Measurements from ENCODE around the gene SWT1. TPM values are rescaled to one million over a fixed set of nuclear protein-coding genes. Genes with fewer than 3 reads are reported as not detected.

SWT1 gene
- total RNA-seq, 1 donor from 2014 or later = 5.5 TPM

DNA sequence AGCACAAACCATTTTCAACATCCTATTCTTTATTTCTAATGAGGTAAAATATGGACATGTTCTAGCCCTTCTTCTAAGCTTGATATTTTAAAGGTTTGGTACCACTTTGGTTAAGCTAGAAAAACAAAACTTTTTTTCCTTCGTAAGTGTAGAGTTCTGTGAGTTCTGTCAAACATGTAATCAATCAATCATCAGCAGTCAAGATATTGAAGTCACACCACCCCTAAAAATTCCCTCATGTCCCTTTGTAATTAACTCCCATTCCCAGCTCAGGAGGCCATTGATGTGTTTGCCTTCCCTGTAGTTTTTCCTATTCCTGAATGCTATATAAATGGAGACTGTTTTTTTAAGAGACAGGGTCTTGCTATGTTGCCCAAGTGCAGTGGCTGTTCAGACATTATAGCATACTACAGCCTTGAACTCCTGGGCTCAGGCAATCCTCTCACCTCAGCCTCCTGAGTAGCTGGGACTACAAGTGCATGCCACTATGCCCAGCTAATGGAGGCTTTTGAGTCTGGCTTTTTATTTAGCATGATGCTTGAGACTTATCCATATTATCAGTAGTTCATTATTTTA is 137.1 kb downstream of the SWT1 start:
- DNase-seq (no peak), ATAC-seq (ENCODE audit: low read depth) (no peak)
- Mint-ChIP-seq H3K27me3 (no peaks in the 10 kb centered on the region), H3K27ac (no peak overlapping the region), H3K4me3 (no peak overlapping the region), H3K9me3 (peaks cover 6% of the 10 kb centered on the region), H3K4me1 (peaks cover 26% of the 10 kb centered on the region), H3K36me3 (ENCODE audit: low read depth) (peaks cover 46% of the 10 kb centered on the region)
- intact Hi-C loops (cut with micrococcal nuclease) = loop anchor here (2.0 kb wide), 1 partner anchor 21 kb away; no protein-coding TSS in a partner anchor
- CTCF ChIA-PET = no interaction called here
- POLR2A ChIA-PET = interaction anchor here (2.1 kb wide), 1 partner anchor 23 kb away, joined by 6 read pairs; the partner anchor contains the start of gene IVNS1ABP
- TF ChIP-seq, protein P1, sequence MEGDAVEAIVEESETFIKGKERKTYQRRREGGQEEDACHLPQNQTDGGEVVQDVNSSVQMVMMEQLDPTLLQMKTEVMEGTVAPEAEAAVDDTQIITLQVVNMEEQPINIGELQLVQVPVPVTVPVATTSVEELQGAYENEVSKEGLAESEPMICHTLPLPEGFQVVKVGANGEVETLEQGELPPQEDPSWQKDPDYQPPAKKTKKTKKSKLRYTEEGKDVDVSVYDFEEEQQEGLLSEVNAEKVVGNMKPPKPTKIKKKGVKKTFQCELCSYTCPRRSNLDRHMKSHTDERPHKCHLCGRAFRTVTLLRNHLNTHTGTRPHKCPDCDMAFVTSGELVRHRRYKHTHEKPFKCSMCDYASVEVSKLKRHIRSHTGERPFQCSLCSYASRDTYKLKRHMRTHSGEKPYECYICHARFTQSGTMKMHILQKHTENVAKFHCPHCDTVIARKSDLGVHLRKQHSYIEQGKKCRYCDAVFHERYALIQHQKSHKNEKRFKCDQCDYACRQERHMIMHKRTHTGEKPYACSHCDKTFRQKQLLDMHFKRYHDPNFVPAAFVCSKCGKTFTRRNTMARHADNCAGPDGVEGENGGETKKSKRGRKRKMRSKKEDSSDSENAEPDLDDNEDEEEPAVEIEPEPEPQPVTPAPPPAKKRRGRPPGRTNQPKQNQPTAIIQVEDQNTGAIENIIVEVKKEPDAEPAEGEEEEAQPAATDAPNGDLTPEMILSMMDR (IDR thresholded peaks at IDR 0.05) = no peak

DNA sequence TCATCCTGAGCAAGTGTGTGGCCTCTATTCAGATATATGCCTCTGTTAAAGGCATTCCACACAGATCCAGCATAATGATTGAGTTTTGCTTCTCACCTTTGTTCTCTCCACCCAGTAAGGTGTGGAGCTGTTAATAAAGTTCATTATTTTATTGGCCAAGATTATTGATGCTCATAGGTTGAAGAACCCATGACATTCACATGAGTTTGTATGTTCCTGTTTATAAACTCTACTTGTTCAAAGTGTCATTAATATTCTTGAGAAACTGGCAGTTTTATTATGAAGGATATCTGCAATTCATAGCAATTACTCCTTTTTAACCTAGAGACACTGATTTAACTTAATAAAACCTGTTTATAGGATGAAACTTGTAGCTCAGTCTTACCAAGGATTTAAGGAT is 138.1 kb downstream of the SWT1 start:
- no peak overlapping the region for H3K27ac Mint-ChIP-seq
- ChIA-PET CTCF (interaction anchor here (0.7 kb wide), 1 partner anchor 386 kb away, joined by 3 read pairs; no protein-coding TSS in a partner anchor), POLR2A (no interaction called here)
- TF ChIP-seq, protein P1 (IDR thresholded peaks at IDR 0.05) = no peak
- H3K36me3 Mint-ChIP-seq (ENCODE audit: low read depth) = peaks cover 54% of the 10 kb centered on the region
- H3K4me3 Mint-ChIP-seq = no peak overlapping the region
- intact Hi-C loops (cut with micrococcal nuclease) = loop anchor here (2.0 kb wide), 1 partner anchor 20 kb away; no protein-coding TSS in a partner anchor
- H3K4me1 Mint-ChIP-seq = peaks cover 24% of the 10 kb centered on the region
- DNase-seq (no peak), ATAC-seq (ENCODE audit: low read depth) (no peak)
- H3K9me3 Mint-ChIP-seq = no peaks in the 10 kb centered on the region
- H3K27me3 Mint-ChIP-seq = no peaks in the 10 kb centered on the region

DNA sequence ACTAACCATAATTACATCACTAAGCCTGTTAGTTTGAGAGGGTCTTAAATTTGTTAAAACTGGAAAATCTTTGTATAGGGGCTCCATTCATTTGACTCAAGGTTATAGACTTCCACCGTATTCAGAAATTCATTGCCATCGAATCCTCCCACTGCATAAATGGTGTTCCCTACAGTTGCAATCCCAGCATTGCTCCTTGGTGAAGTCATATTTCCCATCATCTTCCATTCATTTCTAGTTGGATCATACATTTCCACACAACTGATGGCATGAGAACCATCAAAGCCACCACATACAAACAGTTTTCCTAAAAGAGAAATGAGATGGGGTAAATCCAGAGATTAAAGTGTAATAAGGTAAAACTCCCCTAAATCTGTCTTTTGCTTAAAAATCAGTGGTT is 141.0 kb downstream of the SWT1 start:
- H3K4me3 Mint-ChIP-seq = no peak overlapping the region
- DNase-seq (no peak), ATAC-seq (ENCODE audit: low read depth) (no peak)
- H3K27ac Mint-ChIP-seq = no peak overlapping the region
- CTCF ChIA-PET = no interaction called here
- no peaks in the 10 kb centered on the region for H3K27me3 Mint-ChIP-seq
- peaks cover 76% of the 10 kb centered on the region for H3K36me3 Mint-ChIP-seq (ENCODE audit: low read depth)
- POLR2A ChIA-PET = no interaction called here
- TF ChIP-seq, protein P1 (IDR thresholded peaks at IDR 0.05) = no peak
- peaks cover 2% of the 10 kb centered on the region for H3K4me1 Mint-ChIP-seq
- H3K9me3 Mint-ChIP-seq = no peaks in the 10 kb centered on the region
- intact Hi-C loops (cut with micrococcal nuclease) = no loop called here

DNA sequence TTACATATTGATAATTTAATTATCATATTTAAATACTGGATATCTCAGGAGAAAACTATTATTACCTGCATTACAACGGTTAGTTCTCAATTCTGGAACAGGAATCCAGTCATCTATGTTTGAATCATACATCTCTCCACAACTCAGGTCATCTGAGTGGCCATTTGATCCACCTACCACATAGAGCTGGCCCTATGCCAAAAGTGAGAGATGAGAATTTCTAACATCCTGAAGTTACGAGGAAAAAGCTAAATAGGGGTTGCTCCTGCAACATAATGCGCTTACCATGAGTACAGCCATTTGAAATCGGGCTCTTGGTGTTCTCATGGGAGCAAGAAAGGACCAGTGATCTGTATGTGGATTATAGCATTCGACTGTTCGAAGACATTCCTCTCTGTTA is 143.2 kb downstream of the SWT1 start:
- H3K9me3 Mint-ChIP-seq = no peaks in the 10 kb centered on the region
- H3K27me3 Mint-ChIP-seq = no peaks in the 10 kb centered on the region
- ATAC-seq (ENCODE audit: low read depth) (no peak), DNase-seq (no peak)
- CTCF ChIA-PET = interaction anchor here (1.2 to 1.3 kb wide), 2 partner anchors 259 to 370 kb away, joined by 3 to 5 read pairs; no protein-coding TSS in a partner anchor
- peaks cover 84% of the 10 kb centered on the region for H3K36me3 Mint-ChIP-seq (ENCODE audit: low read depth)
- intact Hi-C loops (cut with micrococcal nuclease) = loop anchor here (10.0 kb wide), 1 partner anchor 1035 kb away; no protein-coding TSS in a partner anchor
- TF ChIP-seq, protein P1 (IDR thresholded peaks at IDR 0.05) = no peak
- POLR2A ChIA-PET = interaction anchor here (0.7 kb wide), 1 partner anchor 25 kb away, joined by 3 read pairs; no protein-coding TSS in a partner anchor
- H3K4me1 Mint-ChIP-seq = no peaks in the 10 kb centered on the region
- no peak overlapping the region for H3K4me3 Mint-ChIP-seq
- no peak overlapping the region for H3K27ac Mint-ChIP-seq

DNA sequence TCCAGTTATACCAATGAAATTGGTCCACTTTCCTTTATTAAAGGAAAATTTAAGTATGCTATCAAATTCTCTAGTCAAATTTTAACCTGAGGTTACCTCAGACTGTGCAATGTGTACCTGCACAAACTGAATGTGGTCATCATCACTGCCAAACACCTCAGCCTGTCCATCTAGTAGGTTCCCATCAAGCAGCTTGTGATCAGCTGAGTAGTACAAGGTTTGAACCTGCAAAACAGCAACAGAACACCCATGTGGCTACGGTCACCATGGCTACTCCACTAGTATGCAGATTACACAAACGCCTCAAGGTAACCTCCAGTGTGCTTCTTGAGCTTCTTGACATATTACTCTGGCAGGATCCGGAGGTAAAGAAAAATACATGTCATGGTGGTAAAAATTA is 148.5 kb downstream of the SWT1 start:
- ATAC-seq (ENCODE audit: low read depth) (no peak), DNase-seq (no peak)
- Mint-ChIP-seq H3K27me3 (no peaks in the 10 kb centered on the region), H3K36me3 (ENCODE audit: low read depth) (peaks cover 86% of the 10 kb centered on the region), H3K4me1 (no peaks in the 10 kb centered on the region), H3K27ac (no peak overlapping the region), H3K4me3 (no peak overlapping the region), H3K9me3 (no peaks in the 10 kb centered on the region)
- intact Hi-C loops (cut with micrococcal nuclease) = loop anchor here (10.0 kb wide), 1 partner anchor 1029 kb away; no protein-coding TSS in a partner anchor
- ChIA-PET POLR2A (interaction anchor here (2.1 kb wide), 1 partner anchor 12 kb away, joined by 10 read pairs; the partner anchor contains the start of gene IVNS1ABP), CTCF (interaction anchor here (2.2 kb wide), 1 partner anchor 365 kb away, joined by 9 read pairs; no protein-coding TSS in a partner anchor)
- TF ChIP-seq, protein P1 (IDR thresholded peaks at IDR 0.05) = no peak

All from activated B cell treated with CpG ODN at 0.5 μM for 24 hours (primary cell).